GM12864 (cell line): ENCODE data around the gene CLCN1.

Source experiments
- DNase-seq: peaks from one replicate; pipeline ENCODE4 v3.0.0-alpha.2; 2011; ENCODE audit warnings: low read depth
- H3K4me3 ChIP-seq: 2 replicates; pipeline ENCODE4 v1.5.1; 2011; ENCODE audit warnings: mild to moderate bottlenecking, low read depth, low read length, control low read depth
- CTCF ChIP-seq: IDR thresholded peaks from 2 replicates; pipeline ENCODE4 v1.5.1; 2011; ENCODE audit warnings: low read depth, mild to moderate bottlenecking, moderate library complexity, low read length, control low read depth, inconsistent platforms; ENCODE audit errors: missing control alignments

The CLCN1 gene

DNA sequence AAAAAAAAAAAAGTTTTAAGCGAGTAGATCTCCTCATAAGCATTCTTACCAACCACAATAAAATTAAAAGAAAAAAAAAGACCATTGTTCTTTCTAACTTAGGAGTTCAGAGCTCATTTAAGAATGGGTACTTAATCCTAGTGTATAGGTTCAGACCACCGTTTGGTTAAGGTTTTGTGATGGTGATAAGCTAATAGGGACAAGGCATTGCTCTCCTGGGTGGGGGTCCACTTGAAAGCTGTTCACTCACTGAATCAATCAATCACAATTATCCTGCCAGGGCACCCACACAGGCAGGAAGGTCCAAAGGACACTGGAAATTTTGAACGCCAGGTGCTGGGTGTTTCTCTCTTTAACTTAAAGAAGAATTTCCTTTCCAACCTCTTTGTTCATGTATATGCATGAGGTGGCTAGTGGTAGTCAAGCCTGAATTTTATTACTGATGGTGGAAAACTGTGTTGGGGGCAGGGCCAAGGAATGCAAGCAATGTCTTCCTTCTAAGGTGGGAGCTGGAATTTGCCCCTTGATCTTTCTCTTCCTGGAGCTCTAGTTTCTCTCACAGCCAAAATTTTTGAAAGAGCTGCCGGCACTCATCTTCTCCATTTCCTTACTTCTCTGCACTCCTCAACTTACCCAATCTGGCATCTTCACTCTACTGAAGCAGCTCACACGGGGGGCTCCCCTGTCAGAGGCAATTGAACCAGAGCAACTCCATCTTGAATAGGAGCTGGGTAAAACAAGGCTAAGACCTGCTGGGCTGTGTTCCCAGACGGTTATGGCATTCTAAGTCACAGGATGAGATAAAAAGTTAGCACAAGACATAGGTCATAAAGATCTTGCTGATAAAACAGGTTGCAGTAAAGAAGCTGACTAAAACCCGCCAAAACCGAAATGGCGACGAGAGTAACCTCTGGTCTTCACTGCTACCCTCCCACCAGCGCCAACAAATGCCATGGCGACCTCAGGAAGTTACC, 54.1 kb downstream of the CLCN1 start:
- no peak for TF ChIP-seq CTCF
- no peak overlapping the region for H3K4me3 ChIP-seq
- DNase-seq: no peak

DNA sequence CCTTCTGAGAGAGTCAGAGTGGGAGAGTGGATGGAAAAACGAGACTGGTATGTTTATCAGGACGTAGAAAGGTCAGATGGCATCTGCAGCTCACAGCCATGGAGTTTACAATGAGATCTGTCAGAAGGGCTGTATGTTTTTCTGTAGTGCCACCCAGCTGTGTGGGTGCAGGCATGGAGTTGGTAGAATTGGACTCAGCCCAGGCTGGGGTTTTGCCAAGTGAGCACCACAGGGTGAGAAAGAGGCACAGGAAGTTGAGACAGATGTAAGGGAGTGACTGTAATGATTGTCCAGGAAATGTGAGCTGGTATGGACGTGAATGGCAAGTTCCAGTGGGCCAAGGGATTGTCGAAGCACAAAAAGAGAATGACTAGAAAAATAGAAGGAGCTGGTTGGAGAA, 56.2 kb downstream of the CLCN1 start:
- H3K4me3 ChIP-seq: no peak overlapping the region
- no peak for DNase-seq
- no peak for TF ChIP-seq CTCF

DNA sequence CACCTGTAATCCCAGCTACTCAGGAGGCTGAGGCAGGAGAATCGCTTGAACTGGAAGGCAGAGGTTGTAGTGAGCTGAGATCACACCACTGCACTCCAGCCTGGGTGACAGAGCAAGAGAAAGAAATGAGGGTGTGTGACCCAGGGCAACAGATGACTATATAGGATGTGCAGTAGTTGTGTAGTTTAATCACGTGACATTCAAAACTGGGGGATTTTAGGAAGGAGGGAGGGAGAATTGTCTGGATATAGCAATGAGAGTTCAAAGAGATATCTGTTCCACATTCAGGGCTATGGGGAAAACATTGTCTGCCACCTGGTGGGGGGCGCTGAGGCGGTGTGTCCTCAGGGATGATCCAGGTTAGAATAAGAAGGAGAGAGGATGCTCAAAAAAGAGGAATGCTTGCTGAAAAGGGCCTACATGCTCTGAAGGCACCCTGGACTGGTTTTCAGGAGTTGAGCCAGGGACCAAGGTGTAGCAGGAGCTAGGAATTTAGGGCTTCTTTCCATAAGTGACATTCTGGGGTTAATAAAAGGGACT, 57.4 kb downstream of the CLCN1 start:
- TF ChIP-seq CTCF: no peak
- no peak overlapping the region for H3K4me3 ChIP-seq
- DNase-seq: no peak

GRCh38 chr7:143374561-143374960, 58.6 kb downstream of the CLCN1 start:
- no peak overlapping the region for H3K4me3 ChIP-seq
- TF ChIP-seq CTCF: no peak
- DNase-seq: no peak

- no peak overlapping the region for H3K4me3 ChIP-seq
- DNase-seq: no peak
- TF ChIP-seq CTCF: no peak
Observed at GRCh38 chr7:143375298-143376034, 59.6 kb downstream of the CLCN1 start.

DNA sequence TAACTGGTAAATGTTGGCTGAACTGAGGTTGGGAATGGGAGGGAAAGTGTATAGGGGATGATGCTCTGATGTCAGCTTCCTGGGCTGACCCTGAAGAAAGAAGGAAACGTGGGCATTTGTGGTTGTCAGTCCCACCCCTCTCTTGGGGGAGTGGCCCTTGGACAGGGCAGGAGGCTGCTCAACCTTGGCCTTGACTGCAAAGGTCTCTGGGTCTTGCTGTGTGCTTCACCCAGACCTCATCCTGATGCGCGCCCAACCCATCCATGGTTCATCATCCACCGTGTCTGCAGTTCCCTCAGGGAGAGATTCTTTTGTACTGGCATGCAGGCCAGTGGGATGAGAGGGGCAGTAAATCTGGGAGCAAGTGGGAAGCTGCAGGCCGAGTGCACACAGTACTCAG, 60.5 kb downstream of the CLCN1 start:
- no peak for TF ChIP-seq CTCF
- H3K4me3 ChIP-seq: no peak overlapping the region
- DNase-seq: no peak
